CD14-positive monocyte (primary cell): ENCODE measurements around the gene ASTN2. TPM values are rescaled to one million over a fixed set of nuclear protein-coding genes. Genes with fewer than 3 reads are reported as not detected.

Source experiments
- DNase-seq, 3 donors: peaks; one replicate each; pipeline ENCODE4 v3.0.0-alpha.2; 2011 to 2022
- H2AFZ ChIP-seq: 2 replicates; pipeline ENCODE4 v1.6.0; 2012; ENCODE audit warnings: mild to moderate bottlenecking, low read depth, low read length, inconsistent platforms; ENCODE audit not compliant: insufficient read depth, poor library complexity, severe bottlenecking
- H3K27ac ChIP-seq, 2 donors: 1 replicate in 1 of 2; 2 replicates in 1 of 2; pipeline ENCODE4 v1.5.1; 2012 to 2013; ENCODE audit warnings: low read length in 2 of 2, control low read depth in 1 of 2, inconsistent platforms in 1 of 2, low read depth in 1 of 2, mild to moderate bottlenecking in 1 of 2
- H3K27me3 ChIP-seq, 2 donors: one replicate each; pipeline versions ENCODE4 v1.6.0 to v1.6.1; 2011 to 2013; ENCODE audit warnings: low read length in 2 of 2; ENCODE audit not compliant: control insufficient read depth in 2 of 2, insufficient read depth in 2 of 2
- H3K36me3 ChIP-seq, 2 donors: replicated peaks in 1 of 2; 1 replicate in 1 of 2; 2 replicates in 1 of 2; pipeline versions ENCODE4 v1.5.1 to v1.6.1; 2012 to 2013; ENCODE audit warnings: low read length in 2 of 2, control low read depth in 1 of 2, inconsistent platforms in 1 of 2, mild to moderate bottlenecking in 1 of 2; ENCODE audit not compliant: insufficient read depth in 2 of 2, control insufficient read depth in 1 of 2
- H3K4me1 ChIP-seq, 2 donors: 1 replicate in 1 of 2; 2 replicates in 1 of 2; pipeline versions ENCODE4 v1.5.1 to v1.6.1; 2012 to 2013; ENCODE audit warnings: low read length in 2 of 2, control low read depth in 1 of 2, inconsistent platforms in 1 of 2, mild to moderate bottlenecking in 1 of 2, moderate library complexity in 1 of 2; ENCODE audit not compliant: insufficient read depth in 2 of 2, control insufficient read depth in 1 of 2
- H3K4me2 ChIP-seq: replicated peaks from 2 replicates; pipeline ENCODE3; 2012; ENCODE audit warnings: low read length, moderate library complexity, mild to moderate bottlenecking; ENCODE audit not compliant: poor library complexity, severe bottlenecking; ENCODE audit errors: extremely low read depth
- H3K4me3 ChIP-seq, 3 experiments: fragments of 200-600 bp in 1 of 3; sonication (generic) in 1 of 3; replicated peaks in 1 of 3; 1 replicate in 2 of 3; 2 replicates in 1 of 3; pipeline ENCODE4 v1.5.1; 2011 to 2013; ENCODE audit warnings: low read length in 3 of 3, mild to moderate bottlenecking in 3 of 3, control low read depth in 2 of 3, low read depth in 2 of 3, inconsistent platforms in 1 of 3, moderate library complexity in 1 of 3
- H3K79me2 ChIP-seq: 2 replicates; pipeline ENCODE4 v1.6.0; 2012; ENCODE audit warnings: mild to moderate bottlenecking, control low read depth, inconsistent platforms, low read length, moderate library complexity; ENCODE audit not compliant: insufficient read depth
- H3K9ac ChIP-seq: 2 replicates; pipeline ENCODE4 v1.6.0; 2017; ENCODE audit warnings: low read length, mild to moderate bottlenecking; ENCODE audit not compliant: insufficient read depth, poor library complexity, severe bottlenecking
- H3K9me3 ChIP-seq, 2 donors: replicated peaks in 1 of 2; 1 replicate in 1 of 2; 2 replicates in 1 of 2; pipeline versions ENCODE4 v1.5.1 to v1.6.1; 2012 to 2013; ENCODE audit warnings: low read length in 2 of 2, control low read depth in 1 of 2; ENCODE audit not compliant: control insufficient read depth in 1 of 2, insufficient read depth in 1 of 2
- H4K20me1 ChIP-seq: 2 replicates; pipeline ENCODE4 v1.6.0; 2012; ENCODE audit warnings: mild to moderate bottlenecking, low read length, control low read depth, moderate library complexity; ENCODE audit not compliant: insufficient read depth
- H3K27ac Mint-ChIP-seq, 7 donors: one replicate each; pipeline ENCODE4 v1.8.0; 2020; ENCODE audit warnings: mild to moderate bottlenecking in 7 of 7, mixed read lengths in 7 of 7, moderate library complexity in 6 of 7, inconsistent platforms in 2 of 7
- H3K27me3 Mint-ChIP-seq, 3 donors: one replicate each; pipeline ENCODE4 v1.8.0; 2021 to 2022; ENCODE audit warnings: low read depth in 3 of 3, mild to moderate bottlenecking in 3 of 3, mixed read lengths in 3 of 3, moderate library complexity in 3 of 3, inconsistent platforms in 1 of 3
- H3K36me3 Mint-ChIP-seq, 2 donors: one replicate each; pipeline ENCODE4 v1.8.0; 2020; ENCODE audit warnings: mixed read lengths in 2 of 2, inconsistent platforms in 1 of 2, mild to moderate bottlenecking in 1 of 2
- H3K4me1 Mint-ChIP-seq: one replicate; pipeline ENCODE4 v1.8.0; 2020; ENCODE audit warnings: mild to moderate bottlenecking, mixed read lengths
- H3K4me3 Mint-ChIP-seq, 2 donors: one replicate each; pipeline ENCODE4 v1.8.0; 2020; ENCODE audit warnings: mild to moderate bottlenecking in 2 of 2, mixed read lengths in 2 of 2, moderate library complexity in 1 of 2
- H3K9me3 Mint-ChIP-seq, 7 donors: one replicate each; pipeline ENCODE4 v1.8.0; 2020 to 2022; ENCODE audit warnings: mixed read lengths in 7 of 7, mild to moderate bottlenecking in 6 of 7, moderate library complexity in 6 of 7, inconsistent platforms in 2 of 7
- WGBS: methylation state at CpG from one replicate; pipeline ENCODE4 v1.1.5; 2013; ENCODE audit warnings: missing lambda C conversion rate; ENCODE audit not compliant: insufficient coverage; 5-methylcytosine and 5-hydroxymethylcytosine counted together
- intact Hi-C, 2 donors: fragments of 100-400 bp; cut with micrococcal nuclease; formaldehyde crosslinking; loops; one replicate each; pipeline versions ENCODE4 v1.15.0 to v1.15.1; 2023
- polyA plus RNA-seq, 3 donors: library from polyadenylated mRNA; depleted of rRNA in 1 of 3; unstranded in 2 of 3; stranded (reverse) in 1 of 3; fragments of 300-500 nt in 2 of 3; fragments of >200 nt in 1 of 3; fragmentation: Illumina TruSeq in 2 of 3; gene quantifications; 1 replicate in 2 of 3; 2 replicates in 1 of 3; pipeline ENCODE4 v1.2.3, GENCODE V29; 2012 to 2021
- TF ChIP-seq, protein P1 (sequence below): fragments of 200-600 bp; IDR thresholded peaks from one replicate; pipeline ENCODE4 v1.8.0; 2022; ENCODE audit warnings: antibody characterized with exemption, mild to moderate bottlenecking

The ASTN2 gene
- polyA plus RNA-seq, 3 donors: not detected

DNA sequence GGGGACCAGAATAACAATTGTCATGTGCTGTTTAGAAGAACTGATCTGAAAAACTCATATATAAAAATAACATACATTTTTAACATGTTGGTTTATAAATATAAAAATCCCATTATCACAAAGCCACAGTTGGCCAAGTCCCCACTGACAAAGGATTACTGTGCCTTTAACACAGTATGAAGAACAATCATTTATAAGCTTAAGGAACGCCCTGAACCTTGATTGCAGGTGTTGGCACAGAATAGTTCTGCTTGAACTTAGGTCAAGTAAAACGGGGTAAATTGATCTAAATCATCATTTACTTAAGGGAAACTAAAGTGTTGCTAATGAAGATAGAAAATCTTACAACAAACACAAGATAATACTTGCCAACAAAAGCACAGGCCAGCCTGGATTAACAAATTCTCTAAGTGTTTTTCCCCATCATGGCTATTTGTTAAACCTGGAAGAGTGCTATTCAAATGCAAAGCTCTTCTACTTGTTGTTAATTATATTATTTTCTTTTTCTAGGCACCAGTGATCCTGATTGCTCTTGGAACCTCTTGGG, 46.1 kb downstream of the ASTN2 start:
- Histone ChIP-seq H3K4me2 (no peak overlapping the region), H2AFZ (no peak overlapping the region), H3K9me3 (no peaks in the 10 kb centered on the region), H3K9ac (no peak overlapping the region), H3K79me2 (no peaks in the 10 kb centered on the region), H3K27ac (no peak overlapping the region), H4K20me1 (no peaks in the 10 kb centered on the region), H3K4me1 (no peaks in the 10 kb centered on the region), H3K4me3 (no peak overlapping the region), H3K27me3 (no peaks in the 10 kb centered on the region), H3K36me3 (no peaks in the 10 kb centered on the region)
- no CpG with 5 or more reads among the region's 2 CpGs for WGBS
- H3K9me3 Mint-ChIP-seq: peaks cover 0 to 4% (median 0%) of the 10 kb centered on the region in 7 donors
- H3K27ac Mint-ChIP-seq: no peak overlapping the region
- no peaks in the 10 kb centered on the region for H3K36me3 Mint-ChIP-seq
- H3K4me3 Mint-ChIP-seq: no peak overlapping the region
- H3K27me3 Mint-ChIP-seq: no peaks in the 10 kb centered on the region
- H3K4me1 Mint-ChIP-seq: no peaks in the 10 kb centered on the region
- no peak for DNase-seq
- intact Hi-C loops: no loop called here
- TF ChIP-seq, protein P1, sequence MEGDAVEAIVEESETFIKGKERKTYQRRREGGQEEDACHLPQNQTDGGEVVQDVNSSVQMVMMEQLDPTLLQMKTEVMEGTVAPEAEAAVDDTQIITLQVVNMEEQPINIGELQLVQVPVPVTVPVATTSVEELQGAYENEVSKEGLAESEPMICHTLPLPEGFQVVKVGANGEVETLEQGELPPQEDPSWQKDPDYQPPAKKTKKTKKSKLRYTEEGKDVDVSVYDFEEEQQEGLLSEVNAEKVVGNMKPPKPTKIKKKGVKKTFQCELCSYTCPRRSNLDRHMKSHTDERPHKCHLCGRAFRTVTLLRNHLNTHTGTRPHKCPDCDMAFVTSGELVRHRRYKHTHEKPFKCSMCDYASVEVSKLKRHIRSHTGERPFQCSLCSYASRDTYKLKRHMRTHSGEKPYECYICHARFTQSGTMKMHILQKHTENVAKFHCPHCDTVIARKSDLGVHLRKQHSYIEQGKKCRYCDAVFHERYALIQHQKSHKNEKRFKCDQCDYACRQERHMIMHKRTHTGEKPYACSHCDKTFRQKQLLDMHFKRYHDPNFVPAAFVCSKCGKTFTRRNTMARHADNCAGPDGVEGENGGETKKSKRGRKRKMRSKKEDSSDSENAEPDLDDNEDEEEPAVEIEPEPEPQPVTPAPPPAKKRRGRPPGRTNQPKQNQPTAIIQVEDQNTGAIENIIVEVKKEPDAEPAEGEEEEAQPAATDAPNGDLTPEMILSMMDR: no peak

DNA sequence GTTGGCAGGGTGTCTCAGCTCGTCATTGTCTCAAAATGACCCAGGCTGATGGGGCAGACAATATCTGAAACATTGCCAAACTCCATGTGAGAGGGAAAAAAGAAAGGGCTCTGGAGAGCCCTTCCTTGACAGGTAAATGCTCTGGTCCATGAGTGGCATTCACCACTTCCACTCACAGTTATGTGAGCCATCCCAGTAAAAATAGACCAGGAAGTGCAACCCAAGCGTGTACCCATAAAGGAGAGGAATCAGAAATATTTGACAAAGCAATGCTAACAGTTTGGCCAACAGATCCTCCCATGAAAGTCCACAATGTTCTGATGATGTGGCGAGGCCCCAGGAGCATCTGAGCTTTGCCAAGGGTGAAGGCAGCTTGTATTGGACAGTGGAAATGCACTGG, 49.4 kb downstream of the ASTN2 start:
- Mint-ChIP-seq H3K27me3 (no peaks in the 10 kb centered on the region), H3K27ac (no peak overlapping the region), H3K36me3 (no peaks in the 10 kb centered on the region), H3K9me3 (peaks cover 0 to 5% (median 0%) of the 10 kb centered on the region in 7 donors), H3K4me1 (no peaks in the 10 kb centered on the region), H3K4me3 (no peak overlapping the region)
- Histone ChIP-seq H3K27ac (no peak overlapping the region), H2AFZ (no peak overlapping the region), H4K20me1 (no peaks in the 10 kb centered on the region), H3K36me3 (no peaks in the 10 kb centered on the region), H3K4me1 (no peaks in the 10 kb centered on the region), H3K4me2 (no peak overlapping the region), H3K79me2 (no peaks in the 10 kb centered on the region), H3K9me3 (no peaks in the 10 kb centered on the region), H3K27me3 (no peaks in the 10 kb centered on the region), H3K4me3 (no peak overlapping the region), H3K9ac (no peak overlapping the region)
- TF ChIP-seq, protein P1: no peak
- DNase-seq: no peak
- intact Hi-C loops: no loop called here
- 95% methylated on average over 2 of the region's 3 CpGs for WGBS
